NOMO-1 (cell line): ENCODE measurements around the gene PEX7.
A peak's percentile ranks its signal among the peaks of the same experiment; 100 is the strongest.
"Not testable (repeated sequence)": the region's sequence is repeated elsewhere in the genome, so short reads cannot be mapped to it uniquely, and the experiment has no call there.

Source experiments
- DNase-seq, 2 experiments: peaks; one replicate each; lab custom pipeline; 2025; ENCODE audit not compliant: unreplicated experiment in 2 of 2; lab: John Stamatoyannopoulos, UW

PEX7 gene

DNA sequence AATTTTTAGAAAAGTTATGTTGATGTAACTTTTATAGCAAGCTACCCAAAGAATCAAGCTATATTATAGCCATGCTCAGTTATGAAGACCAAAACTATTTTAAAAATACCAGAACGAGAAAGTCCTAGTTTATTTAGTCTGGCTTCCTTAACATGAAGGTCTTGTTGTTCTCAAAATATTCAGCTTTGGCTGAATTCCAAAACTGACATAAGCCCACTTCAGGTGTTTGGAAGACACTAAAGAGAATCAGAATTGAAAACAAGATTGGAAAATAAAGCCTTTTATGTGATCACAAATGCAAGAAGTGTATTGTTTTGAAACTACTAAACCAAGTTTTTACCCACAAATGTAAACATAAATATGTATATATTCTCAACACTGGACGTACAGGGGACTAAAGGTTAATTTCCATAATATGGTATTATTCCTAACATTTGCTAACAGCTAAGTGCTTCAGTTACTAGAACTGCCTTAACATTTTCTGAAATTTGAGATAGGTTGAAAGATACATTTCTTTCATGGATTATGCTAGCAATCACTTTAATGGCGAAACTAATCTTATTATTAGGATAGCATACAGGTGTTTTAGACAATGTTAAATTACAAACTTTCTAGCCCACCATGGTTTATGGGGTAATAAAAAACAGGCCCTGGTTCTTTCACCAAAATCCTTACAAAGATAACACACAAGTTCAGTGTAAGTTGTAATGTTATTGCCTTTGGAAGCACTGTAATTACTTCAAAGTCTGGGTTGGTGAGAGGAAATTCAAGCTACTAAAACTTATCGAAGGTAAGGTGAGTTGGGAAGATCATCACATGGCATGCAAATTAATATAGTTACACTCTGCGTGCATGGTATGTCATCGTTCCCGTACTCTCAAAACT lies 31.7 kb upstream of the PEX7 start:
- DNase-seq: no peak

DNA sequence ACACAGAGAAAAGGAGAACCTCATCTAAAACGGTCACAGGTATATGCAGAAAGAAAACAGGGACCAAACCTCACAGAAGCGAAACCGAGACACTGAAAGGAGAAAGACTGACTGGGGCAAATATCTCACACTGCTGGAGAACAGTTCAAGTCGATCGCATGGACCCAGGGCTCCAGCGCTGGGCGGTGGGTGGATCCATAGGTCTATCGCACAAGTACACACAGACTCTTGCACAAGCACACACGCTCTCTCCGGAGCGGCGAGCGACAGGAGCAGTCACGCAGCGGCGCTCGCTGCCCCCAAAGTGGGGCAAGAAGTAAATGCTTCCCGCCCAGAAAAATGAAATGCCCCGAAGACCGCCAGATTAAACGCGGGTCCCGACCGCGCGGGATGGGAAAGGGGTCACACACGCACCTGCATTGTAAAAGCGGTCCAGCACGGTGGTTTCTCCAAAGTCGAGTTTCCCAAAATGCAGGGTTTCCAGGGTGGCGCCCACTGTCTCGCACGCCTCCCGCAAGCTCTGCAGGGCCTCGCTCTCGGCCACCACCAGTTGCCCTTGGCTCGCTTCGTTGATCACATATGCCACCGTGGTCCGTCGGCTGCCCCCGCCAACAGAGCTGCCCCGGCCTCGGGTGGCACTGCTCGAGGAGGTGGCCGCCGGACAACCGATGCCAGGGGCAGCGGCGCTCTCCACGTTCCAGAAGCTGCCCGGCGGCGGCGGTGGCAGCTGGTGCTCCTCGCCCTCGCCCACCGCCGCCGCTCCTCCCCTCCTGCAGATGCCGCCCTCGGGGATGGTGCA lies 30.9 kb upstream of the PEX7 start:
- DNase-seq: peak; percentile 60 to 63

DNA sequence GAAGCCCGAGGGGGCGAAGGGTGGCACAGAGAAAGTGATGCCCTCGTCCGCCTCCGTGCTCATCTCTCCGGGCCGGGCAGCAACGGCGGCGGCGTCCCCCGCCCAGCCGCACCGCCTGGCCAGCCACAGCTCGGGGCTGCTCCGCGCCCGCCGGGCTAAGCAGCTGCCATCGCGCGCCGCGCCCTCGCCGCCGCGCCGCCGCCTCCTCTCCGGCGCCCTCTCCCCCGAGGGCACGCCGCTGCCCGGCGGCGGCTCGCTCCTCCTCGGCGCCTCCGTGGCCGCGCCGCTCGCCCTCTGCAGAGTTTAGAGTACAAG lies 30.3 kb upstream of the PEX7 start:
- no peak for DNase-seq

DNA sequence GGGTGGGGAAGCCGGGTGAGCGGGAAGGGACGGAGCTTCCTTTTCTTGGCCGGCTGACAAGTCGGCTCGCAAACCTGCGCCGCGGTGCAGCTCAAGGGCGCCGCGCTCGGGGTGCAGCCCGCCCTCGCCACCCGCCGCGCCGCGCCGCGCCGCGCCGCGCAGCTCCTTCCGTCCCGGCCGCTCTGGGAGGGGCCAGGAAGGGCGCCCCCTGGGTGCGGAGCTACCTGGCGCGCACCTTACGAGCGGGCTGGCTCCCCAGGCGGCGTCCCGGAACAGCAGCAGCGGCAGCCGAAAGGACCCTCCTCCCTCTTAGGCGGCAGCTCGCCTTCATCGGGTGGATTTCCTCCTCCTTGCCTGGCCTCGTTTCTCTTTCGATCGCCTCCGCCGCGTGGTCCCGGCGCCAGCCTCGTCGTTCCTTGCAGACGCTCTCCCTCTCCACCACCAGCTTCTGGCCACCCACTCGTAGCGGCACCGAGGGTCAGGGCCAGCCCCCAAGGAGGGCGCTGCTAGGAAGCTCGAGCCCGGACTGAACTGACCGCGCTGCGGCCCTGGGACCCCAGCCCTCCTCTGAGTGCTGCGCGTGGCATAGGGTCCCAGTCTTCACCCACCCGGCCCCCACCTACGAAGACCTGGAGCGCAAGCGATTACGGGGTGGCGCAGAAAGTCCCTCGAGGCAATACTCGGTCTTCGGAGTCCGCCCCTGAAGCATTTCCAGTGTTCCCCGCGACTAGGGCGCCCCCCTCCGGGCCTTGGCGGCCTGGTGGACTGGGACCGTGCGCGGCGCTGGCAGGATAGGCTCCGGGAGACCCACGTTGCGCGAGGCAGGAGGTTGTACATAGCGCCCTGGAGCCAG lies 29.8 kb upstream of the PEX7 start, which contains the start of gene MAP3K5:
Gene MAP3K5, minus strand, starts transcription at position 68 of the 853 bp plus-strand sequence. CDS start 320 bp downstream, outside the sequence.
- peak; percentile 91 to 92 for DNase-seq

DNA sequence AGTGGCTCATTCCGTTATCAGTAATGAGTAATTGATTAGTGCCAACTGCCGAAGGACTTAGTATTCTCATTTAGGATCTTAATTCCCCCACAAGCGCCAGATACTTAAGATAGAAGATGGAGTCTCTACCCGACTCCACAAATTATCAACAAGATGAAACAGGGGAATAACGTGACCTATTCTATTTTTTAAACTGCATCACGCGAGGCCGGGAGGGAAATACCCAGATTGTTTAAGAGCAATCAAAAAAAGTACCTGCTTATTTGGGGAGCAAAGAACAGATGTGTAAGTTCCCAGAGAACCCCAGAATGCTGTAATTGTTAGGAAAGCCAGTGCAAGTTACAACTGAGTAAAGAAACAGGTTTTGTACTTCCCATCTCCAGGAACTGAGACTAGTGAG lies 29.0 kb upstream of the PEX7 start:
- DNase-seq: no peak

DNA sequence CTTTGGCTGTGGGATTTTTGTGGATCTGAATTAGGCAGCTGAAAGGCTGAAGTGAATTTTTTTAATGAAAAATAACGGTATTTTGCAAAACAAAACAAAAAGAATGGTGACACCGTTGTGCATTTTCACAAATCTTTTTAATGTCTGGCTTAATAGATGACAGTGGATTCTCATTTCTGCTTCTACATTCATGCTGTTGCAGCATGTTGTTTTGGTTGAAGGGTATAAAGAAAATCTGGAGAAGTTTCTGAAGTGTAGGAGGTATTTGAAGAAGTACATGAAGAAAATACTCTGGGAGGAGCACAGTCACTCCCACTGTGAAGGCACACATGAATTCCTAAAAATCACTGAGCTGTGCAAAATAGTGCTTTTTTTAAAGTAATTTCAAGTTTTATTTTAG lies 27.0 kb upstream of the PEX7 start:
- no peak for DNase-seq

DNA sequence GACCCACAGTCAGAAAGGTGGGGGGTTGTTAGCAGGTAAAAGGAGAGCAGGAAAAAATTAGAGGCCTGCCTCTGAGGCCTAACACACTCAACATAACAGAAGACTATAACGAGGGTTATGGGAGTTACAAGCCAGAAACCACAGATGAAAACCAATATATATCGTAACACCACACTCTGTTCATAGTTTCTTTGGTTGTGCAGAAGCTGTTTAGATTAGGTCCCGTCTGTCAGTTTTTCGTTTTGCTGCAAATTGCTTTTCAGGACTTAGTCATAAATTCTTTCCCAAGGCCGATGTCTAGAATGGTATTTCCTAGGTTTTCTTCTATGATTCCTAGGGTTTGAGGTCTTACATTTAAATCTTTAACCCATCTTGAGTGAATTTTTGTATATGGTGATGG lies 26.4 kb upstream of the PEX7 start:
- no peak for DNase-seq

DNA sequence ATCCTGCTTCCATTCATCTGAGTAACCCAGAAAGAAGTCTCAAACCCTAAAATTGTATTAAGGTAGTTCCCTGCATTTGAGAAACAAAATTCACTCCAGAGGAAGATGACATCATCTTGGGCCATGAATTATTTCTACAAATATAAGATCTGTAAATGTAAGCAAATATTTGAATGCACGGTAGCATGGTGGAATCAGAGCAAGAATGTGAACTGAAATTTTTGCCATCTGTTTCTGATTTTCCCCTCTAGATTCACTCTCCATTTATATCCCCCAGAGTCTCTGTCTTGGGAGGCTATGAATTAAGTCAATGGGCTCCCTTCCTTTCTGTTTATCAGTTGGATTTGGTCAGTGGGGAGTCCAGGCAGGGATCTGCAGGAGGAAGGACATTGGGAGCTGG lies 24.3 kb upstream of the PEX7 start:
- no peak for DNase-seq

DNA sequence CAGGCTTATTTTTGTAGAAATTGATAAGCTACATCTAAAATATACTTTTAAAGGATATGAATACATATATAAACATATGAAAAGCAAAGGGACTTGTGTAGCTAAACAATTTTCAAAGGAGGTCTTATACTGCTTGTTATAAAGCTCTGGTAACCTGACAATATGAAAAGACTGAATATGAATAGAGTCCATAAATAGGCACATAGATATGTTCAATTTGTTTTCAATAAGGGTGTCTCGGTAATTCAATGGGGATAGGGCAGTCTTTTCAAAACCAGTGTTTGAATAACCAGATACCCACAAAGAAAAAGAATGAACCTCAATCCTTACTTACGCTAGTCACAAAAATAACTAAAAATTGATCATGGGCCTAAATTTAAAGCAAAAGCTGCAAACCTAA lies 20.8 kb upstream of the PEX7 start:
- no peak for DNase-seq

DNA sequence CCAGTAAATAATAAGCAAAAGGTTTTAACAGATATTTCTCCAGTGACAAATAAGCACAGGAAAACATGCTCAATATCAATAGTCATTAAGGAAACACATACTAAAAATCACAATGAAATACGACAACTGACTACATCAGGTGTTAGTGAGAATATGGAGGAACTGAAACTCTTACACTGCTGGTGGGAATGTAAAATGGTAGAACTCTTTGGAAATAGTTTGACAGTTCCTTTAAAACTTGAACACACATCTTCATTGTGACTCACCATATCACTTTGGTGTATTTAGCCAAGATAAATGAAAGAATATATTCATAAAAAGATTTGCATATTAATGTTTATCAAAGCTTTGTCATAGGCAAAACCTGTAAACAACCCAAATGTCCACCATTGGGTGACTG lies 18.8 kb upstream of the PEX7 start:
- DNase-seq: peak in 1 of 2 experiments; percentile 27

DNA sequence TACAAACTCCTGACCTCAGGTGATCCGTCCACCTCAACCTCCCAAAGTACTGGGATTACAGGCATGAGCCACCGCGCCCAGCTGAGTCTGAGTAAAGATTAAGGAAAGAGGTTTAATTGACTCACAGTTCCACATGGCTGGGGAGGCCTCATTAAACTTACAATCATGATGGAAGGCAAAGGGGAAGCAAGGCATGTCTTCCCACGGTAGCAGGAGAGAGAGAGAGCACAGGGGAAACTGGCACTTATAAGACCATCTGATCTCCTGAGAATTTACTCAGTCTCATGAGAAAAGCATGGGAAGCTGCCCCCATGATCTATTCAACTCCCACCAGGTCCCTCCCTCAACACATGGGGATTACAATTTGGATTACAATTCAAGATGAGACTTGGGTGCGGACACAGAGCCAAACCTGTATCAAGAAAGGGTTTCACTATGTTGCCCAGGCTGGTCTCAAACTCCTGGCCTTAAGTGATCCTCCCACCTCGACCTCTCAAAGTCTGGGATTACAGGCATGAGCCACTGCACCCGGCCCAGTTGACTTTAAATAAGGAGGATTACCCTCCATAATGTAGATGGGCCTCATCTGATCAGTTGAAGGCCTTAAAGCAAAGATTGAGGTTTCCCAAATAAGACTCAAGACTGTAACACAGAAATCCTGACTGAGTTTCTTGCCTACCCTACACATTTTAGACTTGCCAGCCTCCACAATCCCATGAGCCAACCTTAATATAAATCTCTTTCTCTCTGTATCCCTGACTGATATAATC lies 13.1 kb upstream of the PEX7 start:
- no peak for DNase-seq

DNA sequence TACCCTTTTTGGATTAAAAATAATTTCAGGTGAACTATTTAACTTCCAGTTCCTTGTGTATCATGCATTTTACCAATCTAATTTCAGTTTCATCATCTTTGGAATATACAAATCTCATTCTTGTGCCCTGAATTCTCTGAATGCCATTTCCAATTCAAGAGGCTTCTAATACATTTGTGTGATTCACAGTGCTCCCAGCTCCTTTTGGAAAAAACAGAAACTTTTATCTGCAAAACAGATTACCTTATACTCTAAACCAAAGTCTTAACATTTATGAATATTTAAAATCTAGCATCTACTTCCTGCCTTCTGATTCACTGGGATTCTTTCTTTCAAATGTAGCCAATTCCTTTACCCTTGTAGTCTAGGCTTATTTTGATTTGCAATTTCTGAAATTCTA lies 11.1 kb upstream of the PEX7 start:
- no peak for DNase-seq

DNA sequence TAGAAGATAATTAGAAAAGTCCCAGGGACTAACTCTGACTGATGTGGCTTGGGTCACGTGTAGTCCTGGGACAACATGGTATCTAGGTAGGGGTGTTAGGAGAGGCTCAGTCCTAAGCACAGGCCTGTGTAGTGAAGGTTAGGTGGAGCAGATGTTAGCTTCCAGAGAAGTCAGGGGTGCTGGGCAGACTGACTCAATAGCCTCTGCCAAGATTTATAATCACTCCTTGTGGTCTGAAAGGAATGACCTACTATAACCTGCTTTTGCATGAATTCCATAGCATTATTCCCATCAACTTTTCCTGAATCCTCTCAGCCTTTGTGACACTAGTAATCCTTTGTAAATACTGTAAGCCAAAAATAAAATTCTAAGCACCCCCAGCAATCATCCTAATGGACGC lies 10.2 kb upstream of the PEX7 start:
- DNase-seq: no peak

DNA sequence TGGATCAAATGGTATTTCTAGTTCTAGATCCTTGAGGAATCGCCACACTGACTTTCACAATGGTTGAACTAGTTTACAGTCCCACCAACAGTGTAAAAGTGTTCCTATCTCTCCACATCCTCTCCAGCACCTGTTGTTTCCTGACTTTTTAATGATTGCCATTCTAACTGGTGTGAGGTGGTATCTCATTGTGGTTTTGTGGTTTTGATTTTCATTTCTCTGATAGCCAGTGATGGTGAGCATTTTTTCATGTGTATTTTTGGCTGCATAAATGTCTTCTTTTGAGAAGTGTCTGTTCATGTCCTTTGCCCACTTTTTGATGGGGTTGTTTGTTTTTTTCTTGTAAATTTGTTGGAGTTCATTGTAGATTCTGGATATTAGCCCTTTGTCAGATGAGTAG lies 6.8 kb upstream of the PEX7 start:
- not testable (repeated sequence) for DNase-seq

DNA sequence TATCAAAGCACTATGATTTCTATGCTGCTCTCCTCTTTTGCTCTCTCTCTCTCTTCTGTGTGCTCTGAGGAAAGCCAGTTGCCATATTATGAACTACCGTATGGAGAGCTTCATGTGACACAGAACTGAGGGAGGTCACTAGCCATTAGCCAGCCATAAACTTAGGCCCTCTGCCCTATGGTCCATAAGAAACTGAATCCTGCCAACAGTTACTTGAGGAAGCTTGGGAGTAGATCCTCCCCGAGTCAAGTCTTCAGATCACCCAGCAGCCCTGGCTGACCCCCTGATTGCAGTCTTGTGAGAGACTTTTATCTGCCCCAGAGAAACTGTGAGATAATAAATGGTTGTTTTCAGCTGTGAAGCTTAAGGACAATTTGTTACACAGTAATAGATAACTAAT lies 5.7 kb upstream of the PEX7 start:
- DNase-seq: no peak

DNA sequence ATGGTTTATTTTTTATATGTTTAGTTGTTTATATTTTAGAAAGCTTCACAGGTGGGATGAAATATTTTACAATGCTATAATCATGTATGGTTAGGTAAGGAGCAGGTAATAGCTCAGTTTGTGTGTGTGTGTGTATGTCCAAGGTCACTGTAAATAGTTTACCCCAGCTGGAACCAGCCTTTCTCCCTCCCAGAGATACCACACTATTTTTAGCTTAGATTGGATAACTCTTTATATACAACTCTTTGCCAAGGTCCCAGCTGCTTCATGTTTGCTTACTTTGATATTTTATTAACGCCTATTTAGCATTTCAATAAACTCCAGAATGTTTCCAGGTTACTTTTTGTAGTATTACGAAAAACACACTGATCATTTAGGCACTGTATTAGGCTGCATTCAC lies 1.8 kb upstream of the PEX7 start:
- no peak for DNase-seq

DNA sequence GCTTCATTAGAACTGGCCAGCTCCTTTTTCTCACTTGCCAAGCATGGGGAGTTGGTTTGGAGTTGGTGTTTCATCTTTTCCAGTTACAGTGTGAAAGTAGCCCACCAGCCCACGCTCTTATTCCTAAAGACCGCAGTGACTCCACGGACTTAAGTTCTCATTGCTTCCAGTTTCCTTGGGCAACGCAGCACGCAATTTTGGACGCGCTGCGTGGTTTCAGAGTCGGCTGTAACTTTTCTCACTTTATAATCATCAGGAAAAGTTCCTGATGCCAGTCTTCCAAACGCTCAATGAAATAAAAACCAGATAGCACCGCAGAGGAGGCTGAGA lies 381 bp upstream of the PEX7 start:
- DNase-seq: peak in 1 of 2 experiments; percentile 40

DNA sequence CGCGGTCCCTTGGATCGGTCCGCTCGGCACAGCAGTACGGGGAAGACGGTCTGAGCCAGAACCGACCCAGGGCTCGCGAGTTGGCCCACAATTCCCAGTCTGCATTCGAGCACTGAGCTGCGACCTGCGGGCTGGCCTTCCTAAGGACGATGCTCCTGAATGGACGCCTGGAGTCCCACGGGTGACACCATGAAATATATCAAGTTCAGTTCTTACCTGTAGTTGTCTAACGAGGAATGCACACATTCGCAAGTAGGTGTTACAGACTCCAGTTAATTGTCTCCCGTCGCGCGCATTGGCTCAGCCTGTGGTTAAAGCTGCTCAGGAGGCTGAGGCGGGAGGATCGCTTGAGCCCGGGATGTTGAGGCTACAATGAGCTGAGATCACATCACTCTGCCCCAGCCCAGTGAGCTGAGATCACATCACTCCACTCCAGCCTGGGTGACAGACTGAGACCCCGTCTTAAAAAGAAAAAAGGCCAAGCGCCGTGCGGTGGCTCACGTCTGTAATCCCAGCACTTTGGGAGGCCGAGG lies 802 bp downstream of the PEX7 start:
- no peak for DNase-seq

DNA sequence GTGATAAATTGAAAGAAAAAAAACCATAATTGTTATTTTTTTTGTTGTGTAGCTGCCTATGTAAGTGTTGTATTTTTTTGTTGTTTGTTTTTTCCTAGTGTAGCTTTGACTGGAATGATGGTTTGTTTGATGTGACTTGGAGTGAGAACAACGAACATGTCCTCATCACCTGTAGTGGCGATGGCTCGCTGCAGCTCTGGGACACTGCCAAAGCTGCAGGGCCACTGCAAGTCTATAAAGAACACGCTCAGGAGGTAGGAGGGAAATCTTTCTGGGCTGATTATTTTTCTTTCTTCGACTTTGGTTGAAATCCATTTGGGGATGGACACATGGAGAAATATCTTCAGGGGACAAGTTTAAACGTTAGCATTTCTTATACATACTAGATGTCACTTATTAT lies 3.8 kb downstream of the PEX7 start:
- DNase-seq: no peak

DNA sequence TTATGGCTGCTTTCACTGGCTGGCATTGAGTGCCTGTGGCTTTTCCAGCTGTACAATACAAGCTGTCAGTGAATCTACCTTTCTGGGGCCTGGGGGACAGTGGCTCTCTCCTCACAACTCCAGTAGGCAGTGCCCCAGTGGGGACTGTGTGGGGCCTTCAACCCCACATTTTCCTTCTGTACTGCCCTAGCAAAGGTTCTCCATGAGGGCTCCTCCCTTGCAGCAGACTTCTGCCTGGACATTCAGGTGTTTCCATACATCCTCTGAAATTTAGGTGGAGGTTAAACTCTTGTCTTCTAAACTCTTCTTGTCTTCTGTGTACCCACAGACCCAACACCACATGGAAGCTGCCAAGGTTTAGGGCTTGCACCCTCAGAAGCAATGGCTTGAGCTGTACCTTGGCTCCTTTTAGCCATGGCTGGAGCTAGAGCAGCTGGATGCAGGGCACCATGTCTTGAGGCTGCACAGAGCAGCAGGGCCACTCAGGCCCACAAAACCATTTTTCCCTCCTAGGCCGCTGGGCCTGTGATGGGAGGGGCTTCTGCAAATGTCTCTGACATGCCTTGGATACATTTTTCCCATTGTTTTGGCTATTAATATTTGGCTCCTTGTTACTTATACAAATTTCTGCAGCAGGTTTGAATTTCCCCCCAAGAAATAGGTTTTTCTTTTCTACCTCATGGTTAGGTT lies 9.6 kb downstream of the PEX7 start:
- DNase-seq: no peak
